ENCODE data around the gene ARL5A.
"Not testable (repeated sequence)": the region's sequence is repeated elsewhere in the genome, so short reads cannot be mapped to it uniquely, and the experiment has no call there.

Gene ARL5A, protein sequence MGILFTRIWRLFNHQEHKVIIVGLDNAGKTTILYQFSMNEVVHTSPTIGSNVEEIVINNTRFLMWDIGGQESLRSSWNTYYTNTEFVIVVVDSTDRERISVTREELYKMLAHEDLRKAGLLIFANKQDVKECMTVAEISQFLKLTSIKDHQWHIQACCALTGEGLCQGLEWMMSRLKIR

DNA sequence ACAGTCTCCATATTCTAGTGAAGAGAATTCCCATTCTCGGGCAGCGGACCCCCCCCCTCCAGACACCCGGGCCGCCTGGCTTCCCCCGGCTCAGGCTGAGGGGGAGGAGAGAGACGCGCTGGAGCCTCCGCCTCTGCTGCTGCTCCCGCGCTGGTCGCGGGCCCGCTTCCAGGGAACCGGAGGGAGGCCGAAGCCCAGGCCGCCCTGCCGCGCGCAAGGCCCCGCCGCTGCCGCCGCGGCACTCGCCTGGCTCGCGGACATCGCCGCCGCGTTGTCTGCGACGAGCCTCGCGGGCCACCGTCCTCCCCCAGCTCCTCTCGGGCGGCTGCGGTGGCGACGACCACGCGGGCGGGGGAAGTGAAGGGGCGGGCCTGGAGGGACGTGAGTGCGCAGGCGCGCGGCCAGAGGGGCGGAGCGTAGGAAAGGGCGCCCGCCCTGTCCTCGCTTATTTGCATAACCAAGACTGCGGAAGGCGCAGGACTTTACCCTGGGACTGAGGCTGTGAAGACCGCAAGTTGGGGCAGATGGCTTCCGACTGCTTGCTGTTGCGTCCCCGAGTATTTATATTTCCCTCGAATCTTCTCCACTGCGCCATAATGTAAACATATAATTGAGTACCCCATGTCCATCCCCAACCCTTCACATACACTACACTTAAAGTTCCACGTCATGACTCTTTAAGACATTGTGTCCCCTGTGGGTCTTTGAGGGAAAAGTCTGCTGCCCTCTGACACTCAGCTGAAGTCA, at the start of gene ARL5A:
TSS of gene ARL5A (minus strand) at position 279 of the 747 bp plus-strand sequence. CDS start at position 34, 245 bp downstream.
- peak; percentile 96 for DNase-seq

DNA sequence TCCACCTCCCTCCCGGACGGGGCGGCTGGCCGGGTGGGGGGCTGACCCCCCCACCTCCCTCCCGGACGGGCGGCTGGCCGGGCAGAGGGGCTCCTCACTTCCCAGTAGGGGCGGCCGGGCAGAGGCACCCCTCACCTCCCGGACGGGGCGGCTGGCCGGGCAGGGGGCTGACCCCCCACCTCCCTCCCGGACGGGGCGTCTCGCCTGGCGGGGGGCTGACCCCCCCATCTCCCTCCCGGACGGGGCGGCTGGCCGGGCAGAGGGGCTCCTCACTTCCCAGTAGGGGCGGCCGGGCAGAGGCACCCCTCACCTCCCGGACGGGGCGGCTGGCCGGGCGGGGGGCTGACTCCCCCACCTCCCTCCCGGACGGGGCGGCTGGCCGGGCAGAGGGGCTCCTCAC, 47.4 kb upstream of the ARL5A start:
- not testable (repeated sequence) for DNase-seq

DNA sequence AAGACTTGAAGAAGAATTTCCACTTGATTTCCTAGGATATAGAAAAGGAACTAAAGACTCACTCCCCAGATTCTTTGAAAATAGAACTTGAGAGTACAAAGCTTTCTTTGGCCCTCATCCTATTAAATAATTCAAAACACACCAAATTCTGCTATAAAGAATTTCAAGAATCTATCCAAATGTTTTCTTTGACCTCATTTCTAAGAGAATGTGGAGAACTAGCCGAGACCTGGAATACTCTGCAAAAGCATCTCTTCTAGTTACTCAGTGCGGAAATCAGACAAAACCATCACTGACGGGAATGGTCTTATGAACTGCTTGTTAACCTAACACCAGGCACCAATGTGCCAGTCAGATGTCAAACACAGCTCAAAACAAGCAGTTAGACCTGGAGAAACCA, 44.2 kb upstream of the ARL5A start:
- DNase-seq: no peak

DNA sequence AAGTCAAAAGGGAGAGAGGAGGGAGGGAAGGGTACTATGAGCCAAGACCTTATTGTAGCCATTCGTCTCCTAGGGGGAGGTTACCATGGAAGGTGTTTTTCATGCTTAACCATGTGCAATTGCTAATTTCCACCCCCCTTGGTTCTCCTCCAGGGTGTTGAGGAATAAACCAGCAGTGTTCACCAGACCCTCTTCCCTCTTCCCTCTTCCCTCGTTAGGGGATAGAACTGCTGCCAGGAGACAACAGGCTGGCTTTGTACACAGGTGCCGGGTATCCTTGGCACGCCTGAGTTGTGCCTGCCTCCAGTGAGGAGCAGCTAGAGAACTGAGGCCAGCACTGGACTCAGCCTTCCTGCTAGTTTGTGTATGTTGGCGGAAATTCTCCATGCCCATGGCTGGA, 41.1 kb upstream of the ARL5A start:
- no peak for DNase-seq

DNA sequence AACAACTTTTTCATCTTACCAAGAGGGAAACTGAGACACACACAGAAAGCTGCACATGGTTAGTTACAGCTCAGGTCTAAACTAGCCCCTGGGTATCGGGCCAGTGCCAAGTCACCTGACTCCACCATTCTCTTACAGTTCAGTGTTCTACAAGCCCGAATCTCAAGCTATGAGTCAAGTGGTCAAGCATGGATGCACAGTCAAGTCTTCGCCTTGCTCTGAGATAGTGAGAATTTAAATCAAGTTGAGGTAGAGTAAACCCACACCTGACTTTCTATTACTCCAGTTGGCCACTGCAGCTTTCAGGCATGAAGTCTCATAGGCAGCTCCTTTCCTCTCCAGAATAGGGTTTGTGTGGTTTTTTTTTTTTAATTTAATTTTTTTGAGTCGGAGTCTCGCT, 34.5 kb upstream of the ARL5A start:
- DNase-seq: no peak

DNA sequence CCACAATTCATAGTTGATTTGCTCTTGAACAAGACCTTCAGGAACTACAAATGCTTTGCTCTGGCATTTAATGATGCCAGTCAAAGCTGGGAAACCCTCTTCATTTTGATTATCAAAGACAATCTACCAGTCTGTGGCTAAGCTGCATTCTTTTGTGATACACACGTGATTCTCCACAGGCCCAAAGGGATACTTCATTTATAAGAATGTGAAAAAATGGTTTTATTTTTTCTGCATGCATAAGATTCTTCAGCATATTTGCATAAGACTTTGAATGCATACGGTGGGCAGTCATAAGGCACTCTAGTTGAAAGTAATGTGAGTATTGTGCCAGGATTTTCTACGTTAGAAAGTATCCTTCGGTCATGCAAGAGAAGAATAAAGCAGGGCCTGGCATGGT, 33.0 kb upstream of the ARL5A start:
- no peak for DNase-seq

DNA sequence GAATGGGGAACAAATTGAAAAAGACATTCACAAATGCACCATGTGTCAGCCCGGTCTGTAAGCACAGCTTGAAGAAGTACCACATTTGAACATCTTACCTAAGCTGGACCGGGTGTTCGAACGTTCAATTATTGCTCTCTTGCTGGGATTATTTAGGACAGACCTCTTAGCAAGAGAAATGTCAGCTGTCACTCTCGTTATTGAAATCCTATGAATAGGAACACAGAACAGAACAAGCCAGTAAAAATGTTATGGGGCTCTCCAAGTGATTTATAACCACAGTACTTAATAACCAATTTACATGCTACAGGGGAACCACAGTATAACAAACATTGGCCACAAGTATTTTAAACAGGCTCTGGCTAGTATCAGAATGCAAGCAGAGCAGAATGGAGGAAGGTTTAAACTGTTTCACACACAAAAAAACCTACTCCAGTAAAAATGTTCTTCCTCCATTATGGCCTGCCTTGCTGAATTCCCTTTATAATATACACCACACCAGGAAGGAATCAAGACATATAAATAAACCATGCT, 32.5 kb upstream of the ARL5A start:
- no peak for DNase-seq

DNA sequence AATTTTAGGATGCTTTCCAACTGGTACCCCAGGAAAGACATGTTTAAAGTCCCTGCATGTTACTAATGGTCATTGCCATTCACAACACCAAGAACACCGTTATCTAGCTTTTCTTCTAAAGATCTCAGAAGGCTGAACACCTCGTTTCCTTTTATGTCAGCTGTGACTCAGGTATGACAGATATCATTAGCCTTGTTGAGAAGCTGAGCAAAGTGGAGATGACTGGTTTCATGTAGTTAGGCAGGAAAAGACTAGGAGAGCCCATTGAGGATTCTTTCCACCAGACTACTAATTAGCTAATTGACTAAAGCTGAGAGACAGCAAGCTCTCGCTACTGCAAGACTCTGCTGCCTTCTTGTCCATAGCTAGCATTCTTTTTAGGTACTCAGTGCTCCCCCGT, 32.0 kb upstream of the ARL5A start:
- no peak for DNase-seq

DNA sequence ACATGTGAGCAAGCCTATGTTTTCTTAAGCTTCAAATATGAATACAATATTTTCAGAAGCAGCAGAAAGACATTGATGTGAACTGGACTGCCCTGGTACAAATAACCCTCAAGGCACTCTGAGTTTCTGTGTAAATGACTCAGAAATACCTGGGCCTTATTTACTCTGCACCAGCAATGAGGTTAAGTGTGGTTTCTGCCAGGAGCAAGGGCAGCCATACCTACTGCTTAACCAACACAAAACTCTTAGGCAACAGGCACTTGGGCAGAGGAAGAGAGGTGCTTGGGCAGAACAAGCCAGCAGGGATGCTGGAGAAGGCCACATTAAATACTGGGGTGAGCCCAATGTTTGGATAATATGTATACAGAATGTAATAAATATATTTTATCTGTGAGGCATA, 29.4 kb upstream of the ARL5A start:
- no peak for DNase-seq

DNA sequence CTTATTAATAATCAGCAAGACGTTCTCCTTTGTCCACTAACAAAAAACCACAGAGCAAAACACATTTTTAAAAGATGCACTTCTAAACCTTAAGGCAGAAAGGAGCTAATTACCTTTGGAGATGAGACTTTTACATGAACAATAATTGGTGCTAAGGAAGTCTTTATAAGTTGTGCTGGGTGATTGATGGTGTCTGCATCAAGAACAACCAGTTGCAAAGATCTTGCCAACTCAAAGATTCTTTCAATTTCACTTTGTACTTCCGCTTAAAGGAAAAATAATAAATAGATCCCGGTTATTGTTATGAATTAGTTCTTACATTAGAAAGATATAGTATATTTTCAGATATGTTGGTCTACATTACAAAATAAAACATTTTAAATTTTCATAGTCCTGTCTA, 26.9 kb upstream of the ARL5A start:
- peak; percentile 40 for DNase-seq

DNA sequence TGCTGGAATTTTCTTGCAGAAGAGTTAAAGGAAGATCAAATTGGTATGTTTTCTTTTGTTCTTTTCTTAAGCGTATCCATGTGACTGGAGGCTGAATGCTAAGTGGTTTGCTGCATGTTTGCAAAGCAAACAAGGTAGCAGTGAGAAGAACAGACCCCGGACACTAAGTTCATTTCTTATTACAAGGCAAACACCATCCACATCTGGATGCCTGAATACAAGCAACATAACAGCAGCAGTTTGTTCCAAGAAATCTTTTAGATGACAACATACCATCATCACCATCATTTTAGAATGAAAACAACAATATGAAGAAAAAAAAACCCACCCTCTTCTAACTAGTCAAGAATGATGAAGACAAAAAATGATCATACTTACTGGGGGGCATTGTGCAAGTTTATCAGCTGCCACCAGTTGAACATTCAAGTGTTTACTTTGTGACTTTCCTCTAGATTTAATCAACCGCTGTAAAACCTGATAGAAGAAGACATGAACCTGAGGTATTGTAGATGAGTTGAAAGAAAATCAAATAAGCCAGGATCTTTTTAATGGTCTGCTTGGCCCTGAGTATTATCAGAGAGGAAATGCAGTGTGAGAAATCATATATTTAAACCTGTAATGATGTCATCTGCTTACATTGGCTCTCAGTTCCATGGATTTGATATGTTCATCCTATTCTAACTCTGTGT, 25.0 kb upstream of the ARL5A start:
- no peak for DNase-seq

DNA sequence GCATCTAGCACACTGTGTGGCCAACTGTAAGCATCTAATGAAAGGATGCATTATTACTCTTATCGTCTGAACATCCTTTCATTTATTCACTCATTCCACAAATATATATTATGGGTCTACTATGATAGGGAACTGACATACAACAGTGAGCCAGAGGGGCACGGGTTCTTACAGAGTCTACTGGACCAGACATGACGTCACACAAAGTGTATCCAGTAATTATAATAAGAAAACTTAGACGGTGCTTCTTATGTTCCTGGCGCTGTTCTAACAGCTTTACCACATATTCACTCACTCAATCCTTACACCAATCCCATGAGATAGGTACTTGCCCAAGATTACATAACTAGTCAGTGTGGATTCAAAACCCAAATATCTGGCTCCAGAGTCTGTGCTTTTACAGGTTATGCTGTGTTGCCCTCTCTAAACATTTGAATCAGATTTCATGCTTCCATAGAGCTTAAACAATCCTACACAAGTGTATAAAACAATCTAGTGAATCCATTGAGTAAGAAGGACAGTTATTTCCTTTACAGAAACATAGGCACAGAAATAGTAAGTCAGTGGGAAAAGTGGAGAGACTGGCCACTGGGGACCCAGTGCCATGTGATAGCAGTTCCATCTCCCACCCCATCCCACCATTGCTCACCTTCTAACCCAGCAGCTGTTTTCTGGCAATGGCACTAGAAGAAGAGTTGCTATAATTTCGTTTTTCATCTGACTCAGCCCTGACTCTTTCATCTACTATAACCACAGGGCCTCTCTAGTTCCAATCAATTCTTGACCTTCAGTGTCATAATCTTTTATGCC, 24.2 kb upstream of the ARL5A start:
- DNase-seq: no peak

DNA sequence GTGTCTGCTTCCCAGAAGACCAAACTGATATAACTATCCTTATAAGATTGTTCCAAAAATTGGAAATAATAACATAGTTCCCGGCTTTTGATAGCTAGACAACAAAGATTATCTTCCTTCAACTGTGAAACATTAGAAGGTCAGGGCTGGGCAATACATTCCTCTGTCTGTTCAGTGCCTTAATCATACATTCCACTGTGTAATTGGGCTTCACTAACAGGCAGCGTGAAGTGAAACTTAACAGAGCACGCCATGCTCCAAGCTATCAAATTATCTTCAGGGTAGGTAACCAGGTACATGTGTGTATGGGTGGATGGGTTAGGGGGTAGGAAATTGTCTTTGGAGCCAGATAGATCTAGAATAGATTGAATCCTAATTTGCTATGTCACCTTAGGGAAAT, 23.5 kb upstream of the ARL5A start:
- DNase-seq: no peak

DNA sequence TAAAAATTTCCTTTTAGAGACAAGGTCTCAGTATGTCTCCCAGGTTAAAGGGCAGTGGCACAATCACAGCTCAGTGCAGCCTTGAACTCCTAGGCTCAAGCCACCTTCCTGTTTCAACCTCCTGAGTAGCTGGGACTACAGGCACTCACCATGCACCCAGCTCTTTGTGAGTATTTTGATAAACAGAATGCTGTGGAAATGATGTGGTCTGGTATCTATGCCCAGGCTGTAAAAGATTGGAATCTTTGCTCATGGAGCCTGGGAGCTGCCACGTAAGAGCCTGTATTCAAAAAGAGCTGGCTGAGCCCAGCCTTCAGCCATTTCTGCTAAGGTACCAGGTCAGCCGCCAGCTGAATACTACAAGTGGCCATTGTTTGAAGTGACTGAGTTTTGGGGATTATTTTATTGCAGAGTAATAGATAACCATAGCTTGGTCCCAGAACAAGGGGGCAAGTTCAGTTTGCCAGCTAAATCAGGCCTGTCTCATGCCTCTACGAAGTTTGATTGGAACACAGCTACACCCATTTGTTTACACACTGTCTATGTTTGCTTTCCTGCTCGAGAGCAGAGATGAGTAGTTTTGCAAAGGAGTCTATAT, 21.3 kb upstream of the ARL5A start:
- DNase-seq: no peak

DNA sequence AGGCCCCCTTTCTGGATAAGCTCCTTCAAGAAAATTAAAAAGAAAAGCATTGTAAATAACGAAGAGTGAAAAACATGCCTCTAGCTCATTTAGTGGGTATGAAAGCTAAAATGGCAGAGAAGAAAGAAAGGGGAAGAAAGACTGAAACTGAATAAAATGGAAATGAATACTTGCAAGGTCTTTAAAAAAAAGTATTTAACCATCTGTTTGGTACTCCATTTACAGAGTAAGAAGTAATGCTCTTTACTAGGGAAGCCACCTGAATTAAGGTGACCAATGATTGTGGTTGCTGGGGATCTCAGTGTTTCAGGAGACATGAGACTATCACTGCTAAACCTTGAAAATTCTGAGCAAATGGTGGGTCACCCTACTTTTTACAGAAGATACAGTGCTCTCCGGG, 17.7 kb upstream of the ARL5A start:
- no peak for DNase-seq

DNA sequence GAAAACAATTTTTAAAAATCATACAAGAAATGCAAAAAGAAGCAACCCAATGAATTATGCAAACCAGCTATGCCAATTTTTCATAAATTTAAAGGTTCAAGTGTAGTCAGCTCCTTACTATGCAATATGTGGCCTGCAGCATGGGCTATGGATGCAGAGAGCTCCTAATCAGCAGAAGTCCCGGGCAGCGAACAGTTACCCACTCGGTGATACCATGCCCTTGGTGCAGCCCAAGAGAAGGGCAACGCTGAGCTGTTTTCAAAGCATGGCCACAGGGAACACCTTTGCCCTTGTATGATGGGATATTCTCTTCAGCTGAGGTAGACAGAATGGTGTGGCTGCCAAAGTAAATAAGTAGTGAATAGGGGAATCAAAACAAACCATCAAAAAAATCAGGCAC, 17.3 kb upstream of the ARL5A start:
- no peak for DNase-seq

DNA sequence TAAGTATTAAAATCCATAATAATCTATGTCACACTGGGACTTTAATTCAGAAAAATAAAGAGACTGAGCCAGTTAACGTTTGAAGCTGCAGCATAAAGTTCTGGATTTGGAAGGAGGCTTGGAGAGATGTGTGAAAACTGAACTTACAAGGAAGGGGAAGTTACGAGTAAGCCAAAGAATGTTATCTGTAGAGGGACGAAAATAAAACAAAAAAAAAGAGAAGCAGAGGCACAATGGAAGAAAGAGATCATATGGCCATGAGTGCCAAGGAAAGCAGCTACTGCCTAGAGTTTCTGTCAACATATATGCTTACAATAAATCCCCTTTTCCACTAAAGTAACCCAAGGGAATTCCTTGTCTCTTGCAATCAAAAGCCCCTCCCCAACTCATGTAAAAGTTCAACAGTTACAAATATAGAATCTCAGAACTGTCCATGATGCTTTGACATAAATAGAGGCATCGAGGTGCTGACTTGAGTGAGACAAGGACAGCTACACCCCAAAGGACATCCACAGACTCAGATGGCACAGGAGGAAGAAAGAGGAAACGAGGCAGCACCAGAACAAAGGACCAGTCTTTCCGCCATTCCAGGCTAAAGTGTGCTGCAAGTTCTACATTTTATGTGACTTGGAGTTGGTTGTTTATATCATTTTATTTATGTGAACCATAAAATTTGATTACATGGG, 16.1 kb upstream of the ARL5A start:
- peak; percentile 76 for DNase-seq

DNA sequence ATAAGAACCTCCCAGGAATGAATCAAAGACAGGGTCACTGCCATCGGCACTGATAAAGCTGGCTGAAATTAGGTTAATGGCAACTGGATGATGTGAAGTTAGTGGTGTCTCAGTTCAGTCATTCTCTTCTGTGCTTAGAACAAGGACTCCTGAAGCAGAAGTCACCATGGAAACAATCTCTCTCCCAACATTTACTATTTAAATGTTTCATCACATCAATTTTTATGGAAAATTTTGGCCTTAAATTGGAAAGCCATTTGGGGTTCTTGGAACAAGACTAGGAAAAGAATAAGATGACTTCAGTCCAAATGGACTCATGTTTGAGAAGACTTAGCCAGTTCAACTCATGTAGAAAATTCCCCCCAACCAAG, 15.5 kb upstream of the ARL5A start:
- DNase-seq: no peak

DNA sequence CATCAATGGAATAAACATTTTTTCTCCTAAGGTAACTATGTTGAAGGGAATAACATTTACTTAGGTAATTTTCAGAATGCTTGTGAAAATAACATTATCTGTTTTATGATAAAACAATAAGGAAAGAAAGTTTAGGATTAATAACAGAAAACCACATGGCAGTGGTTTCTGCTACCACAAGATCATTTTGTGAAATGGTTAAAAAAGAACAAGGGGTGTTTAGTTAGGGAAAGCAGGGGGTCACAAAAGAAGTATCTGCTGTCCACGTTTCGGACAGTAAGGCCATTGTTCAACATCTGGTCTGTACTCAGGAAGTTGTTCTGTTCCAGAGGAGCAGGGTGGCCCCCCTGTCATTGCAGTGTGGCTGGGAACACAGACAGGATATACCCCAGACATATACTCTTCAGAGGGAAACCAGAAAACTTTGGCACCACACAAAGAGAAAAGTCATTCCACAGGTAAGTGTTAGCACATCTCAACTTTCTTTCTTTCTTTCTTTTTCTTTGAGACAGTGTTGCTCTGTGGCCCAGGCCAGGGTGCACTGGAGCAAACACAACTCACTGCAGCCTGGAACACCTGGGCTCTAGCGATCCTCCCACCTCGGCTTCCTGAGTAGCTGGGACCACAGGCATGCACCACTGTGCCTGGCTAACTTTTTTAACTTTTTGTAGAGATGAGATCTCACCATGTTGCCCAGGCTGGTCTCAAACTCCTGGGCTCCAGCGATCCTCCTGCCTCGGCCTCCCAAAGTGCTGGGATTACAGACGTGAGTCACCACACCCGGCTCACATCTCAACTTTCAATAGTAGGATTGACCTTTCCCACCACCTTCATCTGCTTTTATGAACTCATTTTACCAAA, 14.8 kb upstream of the ARL5A start:
- DNase-seq: no peak

DNA sequence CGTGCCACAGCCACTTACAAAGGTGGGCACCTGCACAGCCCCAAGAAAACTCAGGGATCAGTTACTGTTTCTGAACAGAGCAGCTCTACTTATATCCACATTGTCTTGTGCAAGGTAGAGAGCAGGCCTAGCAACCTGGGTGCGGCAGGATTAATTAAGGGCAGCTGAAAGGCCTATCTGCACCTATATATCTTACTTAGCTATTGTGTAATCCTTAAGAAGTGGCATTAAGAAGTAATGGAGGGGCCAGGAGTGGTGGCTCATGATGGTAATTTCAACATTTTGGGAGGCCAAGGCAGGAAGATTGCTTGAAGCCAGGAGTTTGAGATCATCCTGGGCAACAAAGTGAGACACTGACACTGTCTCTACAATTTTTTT, 12.8 kb upstream of the ARL5A start:
- no peak for DNase-seq

Measured in OCI-M1 (cell line).